ENCODE data around the gene MAP3K12.
"Not testable (repeated sequence)": the region's sequence is repeated elsewhere in the genome, so short reads cannot be mapped to it uniquely, and the experiment has no call there.

Gene MAP3K12

DNA sequence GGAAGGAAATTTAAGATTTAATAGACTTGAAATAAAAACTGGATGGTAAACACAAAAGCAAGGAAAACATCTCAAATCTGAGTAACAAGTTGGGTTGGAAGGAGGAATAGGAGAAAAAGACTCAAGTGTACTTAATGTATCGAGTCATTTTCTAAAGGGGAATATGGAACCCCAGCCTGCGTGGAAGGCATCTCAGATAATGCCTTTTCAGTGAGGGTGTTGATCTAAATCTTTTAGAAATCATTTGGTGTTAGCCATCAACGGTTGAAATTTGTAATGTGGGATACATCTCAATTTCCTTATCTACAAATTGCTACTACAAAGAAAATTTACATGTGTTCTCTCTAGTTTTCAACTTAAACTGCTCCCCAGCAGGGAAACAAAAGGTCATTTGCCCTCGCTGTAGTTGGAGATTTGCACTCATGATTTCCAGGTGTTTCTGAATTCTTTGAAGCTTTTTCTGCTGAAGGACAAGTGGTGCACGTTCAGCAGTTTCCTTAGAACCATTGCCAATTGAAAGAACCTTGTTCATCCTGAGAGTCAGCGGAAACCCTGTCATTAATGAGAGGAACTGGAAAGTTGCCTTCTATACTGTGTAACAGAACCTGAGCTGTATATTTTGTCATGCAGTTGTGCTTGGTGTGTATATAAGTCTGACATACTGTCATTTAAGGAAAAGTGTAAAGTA, 45.2 kb downstream of the MAP3K12 start:
- H3K36me3 ChIP-seq (ENCODE audit: control insufficient read depth in 2 of 2, insufficient read depth in 2 of 2, low read length in 2 of 2), result peaks cover 33 to 37% of the 10 kb centered on the region in 2 donors
- H3K9ac ChIP-seq (ENCODE audit: low read length in 2 of 2), result peak overlapping the region in 1 of 2 donors; percentile 85
- no peaks in the 10 kb centered on the region for H3K27me3 ChIP-seq (ENCODE audit: control insufficient read depth in 1 of 2, insufficient read depth in 2 of 2, low read length in 2 of 2)
- no peaks in the 10 kb centered on the region for H3K9me3 ChIP-seq (ENCODE audit: control insufficient read depth in 2 of 2, low read length in 2 of 2)
- peaks cover 21% of the 10 kb centered on the region for H3K4me1 ChIP-seq (ENCODE audit: control insufficient read depth, insufficient read depth, low read length)
- peak overlapping the region; percentile 40 to 88 for H3K4me3 ChIP-seq (ENCODE audit: low read length in 2 of 2)
- H3K27ac ChIP-seq (ENCODE audit: low read length), result no peak overlapping the region

DNA sequence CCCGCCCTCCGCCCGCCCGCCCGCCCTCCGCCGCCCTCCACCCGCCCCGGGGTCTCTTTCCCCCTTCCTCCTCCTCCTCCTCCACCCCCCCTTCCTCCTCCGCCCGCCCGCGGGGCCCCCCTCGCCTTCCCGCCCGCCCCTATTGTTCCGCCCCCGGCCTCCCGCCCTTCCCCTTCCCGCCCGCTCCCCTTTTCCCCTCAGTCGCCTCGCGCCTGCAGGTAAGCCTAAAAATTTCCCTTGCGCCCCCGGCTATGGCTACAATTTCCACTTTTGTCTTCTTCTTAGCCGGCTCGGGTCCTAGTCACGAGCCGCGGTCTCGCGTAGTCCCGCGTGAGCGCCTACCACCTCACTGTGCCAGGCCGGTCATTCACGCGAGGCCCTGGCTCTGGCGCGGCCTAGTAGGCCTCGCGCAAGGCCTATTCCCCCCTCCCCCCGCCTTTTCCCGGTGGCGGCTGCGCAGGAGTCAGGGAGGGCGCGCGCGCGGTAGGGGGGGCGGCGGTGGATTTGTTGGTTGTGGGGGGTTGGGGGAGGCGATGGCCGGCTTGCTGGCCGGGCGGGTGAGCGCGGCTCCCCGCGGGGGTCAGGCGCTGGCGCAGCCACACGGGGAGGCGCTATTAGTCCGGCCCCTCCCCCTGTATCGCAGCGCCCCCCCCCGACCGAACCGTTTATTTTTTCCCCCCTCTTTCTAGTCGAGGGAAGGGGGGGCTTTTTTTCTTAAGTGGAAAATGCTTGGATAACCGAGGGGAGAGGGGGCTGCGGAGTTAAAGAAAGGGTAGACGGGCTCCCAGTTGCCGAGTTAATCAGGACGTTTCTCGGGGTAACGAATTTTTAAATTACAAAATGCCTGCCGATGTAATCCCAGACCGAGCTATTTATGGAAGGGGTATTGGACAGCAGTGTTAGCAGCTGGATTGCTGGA, 46.8 kb downstream of the MAP3K12 start:
- Histone ChIP-seq H3K4me3 (ENCODE audit: low read length in 2 of 2) (peak overlapping the region; percentile 85 to 88), H3K9ac (ENCODE audit: low read length in 2 of 2) (peak overlapping the region; percentile 85 to 92), H3K4me1 (ENCODE audit: control insufficient read depth, insufficient read depth, low read length) (peaks cover 21% of the 10 kb centered on the region), H3K36me3 (ENCODE audit: control insufficient read depth in 2 of 2, insufficient read depth in 2 of 2, low read length in 2 of 2) (peaks cover 25 to 28% of the 10 kb centered on the region in 2 donors), H3K9me3 (ENCODE audit: control insufficient read depth in 2 of 2, low read length in 2 of 2) (no peaks in the 10 kb centered on the region), H3K27me3 (ENCODE audit: control insufficient read depth in 1 of 2, insufficient read depth in 2 of 2, low read length in 2 of 2) (no peaks in the 10 kb centered on the region), H3K27ac (ENCODE audit: low read length) (peak overlapping the region; percentile 92)

DNA sequence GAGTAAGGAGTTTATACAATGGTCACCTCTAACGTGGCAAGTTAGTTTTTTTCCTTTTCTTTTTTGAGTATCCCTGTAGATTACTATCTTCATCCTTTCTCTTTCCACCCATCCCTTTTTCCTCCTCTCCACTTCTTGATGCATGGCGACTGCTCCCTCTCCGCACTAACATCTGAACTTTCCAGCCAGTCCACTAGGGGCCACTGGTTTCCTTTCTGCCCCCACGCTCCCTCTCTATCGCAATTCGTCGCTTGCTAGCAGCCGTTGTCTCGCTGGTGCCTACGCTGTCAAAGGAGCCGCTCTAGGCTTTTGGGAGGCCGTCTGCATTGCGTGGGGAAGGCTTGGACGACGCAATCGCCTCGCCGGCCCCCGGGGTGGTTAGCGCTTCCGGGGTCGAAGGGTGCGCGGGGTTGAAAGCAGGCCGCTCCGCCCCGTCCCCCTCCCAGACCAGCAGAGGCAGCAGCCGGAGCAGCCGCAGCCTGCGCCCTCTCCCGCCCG, 47.5 kb downstream of the MAP3K12 start, which contains the start of gene PCBP2:
TSS of gene PCBP2 (plus strand) at position 442 of the 498 bp plus-strand sequence. CDS start 2,699 bp downstream, outside the sequence.
- Histone ChIP-seq H3K9me3 (ENCODE audit: control insufficient read depth in 2 of 2, low read length in 2 of 2) (no peaks in the 10 kb centered on the region), H3K27me3 (ENCODE audit: control insufficient read depth in 1 of 2, insufficient read depth in 2 of 2, low read length in 2 of 2) (no peaks in the 10 kb centered on the region), H3K4me1 (ENCODE audit: control insufficient read depth, insufficient read depth, low read length) (peaks cover 21% of the 10 kb centered on the region), H3K9ac (ENCODE audit: low read length in 2 of 2) (peak within 1 kb of the TSS; percentile 85 to 92), H3K4me3 (ENCODE audit: low read length in 2 of 2) (peak within 1 kb of the TSS; percentile 85 to 88), H3K36me3 (ENCODE audit: control insufficient read depth in 2 of 2, insufficient read depth in 2 of 2, low read length in 2 of 2) (peaks cover 19 to 23% of the 10 kb centered on the region in 2 donors), H3K27ac (ENCODE audit: low read length) (peak within 1 kb of the TSS; percentile 92)

DNA sequence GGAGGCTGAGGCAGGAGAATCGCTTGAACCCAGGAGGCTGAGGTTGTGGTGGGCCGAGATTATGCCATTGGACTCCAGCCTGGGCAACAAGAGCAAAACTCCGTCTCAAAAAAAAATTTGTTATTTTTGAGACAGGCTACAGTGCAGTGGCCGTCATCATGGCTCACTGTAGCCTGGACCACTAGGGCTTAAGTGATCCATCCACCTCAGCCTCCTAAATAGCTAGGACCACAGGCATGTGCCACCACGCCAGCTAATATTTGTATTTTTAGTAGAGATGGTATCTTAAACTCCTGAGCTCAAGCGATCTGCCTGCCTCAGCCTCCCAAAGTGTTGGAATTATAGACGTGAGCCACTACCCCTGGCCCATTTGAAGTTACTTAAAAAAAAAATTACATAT, 48.3 kb downstream of the MAP3K12 start:
- H3K36me3 ChIP-seq (ENCODE audit: control insufficient read depth in 2 of 2, insufficient read depth in 2 of 2, low read length in 2 of 2), result peaks cover 17 to 18% of the 10 kb centered on the region in 2 donors
- peaks cover 21% of the 10 kb centered on the region for H3K4me1 ChIP-seq (ENCODE audit: control insufficient read depth, insufficient read depth, low read length)
- H3K9me3 ChIP-seq (ENCODE audit: control insufficient read depth in 2 of 2, low read length in 2 of 2), result no peaks in the 10 kb centered on the region
- H3K27ac ChIP-seq (ENCODE audit: low read length), result no peak overlapping the region
- H3K9ac ChIP-seq (ENCODE audit: low read length in 2 of 2), result no peak overlapping the region
- H3K27me3 ChIP-seq (ENCODE audit: control insufficient read depth in 1 of 2, insufficient read depth in 2 of 2, low read length in 2 of 2), result no peaks in the 10 kb centered on the region
- no peak overlapping the region for H3K4me3 ChIP-seq (ENCODE audit: low read length in 2 of 2)

DNA sequence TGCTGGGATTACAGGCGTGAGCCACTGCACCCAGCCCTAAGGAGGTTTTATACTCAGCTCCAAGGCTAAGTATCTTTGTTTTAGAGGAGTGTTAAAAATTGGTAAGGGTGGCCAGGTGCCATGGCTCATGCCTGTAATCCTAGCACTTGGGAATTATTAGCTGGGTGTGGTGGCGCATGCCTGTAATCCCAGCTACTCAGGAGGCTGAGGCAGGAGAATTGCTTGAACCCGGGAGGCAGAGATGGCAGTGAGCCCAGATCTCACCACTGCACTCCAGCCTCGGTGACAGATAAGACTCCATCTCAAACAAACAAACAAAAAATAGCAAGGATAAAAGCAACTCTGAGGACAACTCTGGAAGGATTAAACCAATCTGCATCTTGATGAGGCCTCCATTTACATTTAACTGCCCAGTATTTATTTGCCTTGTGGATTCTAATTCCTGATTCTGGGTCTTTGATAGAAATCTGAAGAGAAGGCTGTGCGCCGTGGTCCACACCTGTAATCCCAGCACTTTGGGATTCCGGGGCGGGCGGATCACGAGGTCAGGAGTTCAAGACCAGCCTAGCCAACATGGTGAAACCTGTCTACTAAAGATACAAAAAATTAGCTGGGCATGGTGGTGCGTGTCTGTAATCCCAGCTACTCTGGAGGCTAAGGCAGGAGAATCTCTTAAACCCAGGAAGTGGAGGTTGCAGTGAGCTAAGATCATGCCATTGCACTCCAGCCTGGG, 54.5 kb downstream of the MAP3K12 start:
- not testable (repeated sequence) for H3K36me3 ChIP-seq (ENCODE audit: control insufficient read depth in 2 of 2, insufficient read depth in 2 of 2, low read length in 2 of 2); H3K9me3 ChIP-seq (ENCODE audit: control insufficient read depth in 2 of 2, low read length in 2 of 2); H3K9ac ChIP-seq (ENCODE audit: low read length in 2 of 2); H3K27ac ChIP-seq (ENCODE audit: low read length); H3K27me3 ChIP-seq (ENCODE audit: control insufficient read depth in 1 of 2, insufficient read depth in 2 of 2, low read length in 2 of 2); H3K4me3 ChIP-seq (ENCODE audit: low read length in 2 of 2)
- H3K4me1 ChIP-seq (ENCODE audit: control insufficient read depth, insufficient read depth, low read length), result peaks cover 16% of the 10 kb centered on the region

DNA sequence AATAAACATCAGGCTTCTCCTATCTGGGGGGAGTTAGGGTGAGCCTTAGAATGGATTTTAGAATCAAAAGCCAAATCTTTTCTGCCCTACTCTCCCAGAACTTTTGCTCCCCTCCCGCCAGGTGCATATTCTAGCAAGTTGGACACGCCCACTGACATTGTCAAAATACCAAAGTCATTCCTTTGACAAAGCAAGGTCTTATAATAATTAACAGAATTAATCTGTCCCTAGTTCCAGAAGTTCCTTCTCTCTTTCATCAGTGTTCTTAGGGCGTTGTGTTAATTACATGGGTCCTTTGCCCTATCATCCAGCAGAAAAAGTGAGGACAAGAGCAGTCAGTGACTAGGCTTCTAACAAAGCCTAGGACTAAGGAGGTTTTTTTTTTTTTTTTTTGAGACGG, 55.3 kb downstream of the MAP3K12 start:
- Histone ChIP-seq H3K4me1 (ENCODE audit: control insufficient read depth, insufficient read depth, low read length) (peaks cover 16% of the 10 kb centered on the region), H3K36me3 (ENCODE audit: control insufficient read depth in 2 of 2, insufficient read depth in 2 of 2, low read length in 2 of 2) (peaks cover 5 to 7% of the 10 kb centered on the region in 2 donors), H3K27me3 (ENCODE audit: control insufficient read depth in 1 of 2, insufficient read depth in 2 of 2, low read length in 2 of 2) (no peaks in the 10 kb centered on the region), H3K4me3 (ENCODE audit: low read length in 2 of 2) (no peak overlapping the region), H3K9ac (ENCODE audit: low read length in 2 of 2) (no peak overlapping the region), H3K27ac (ENCODE audit: low read length) (no peak overlapping the region), H3K9me3 (ENCODE audit: control insufficient read depth in 2 of 2, low read length in 2 of 2) (no peaks in the 10 kb centered on the region)

DNA sequence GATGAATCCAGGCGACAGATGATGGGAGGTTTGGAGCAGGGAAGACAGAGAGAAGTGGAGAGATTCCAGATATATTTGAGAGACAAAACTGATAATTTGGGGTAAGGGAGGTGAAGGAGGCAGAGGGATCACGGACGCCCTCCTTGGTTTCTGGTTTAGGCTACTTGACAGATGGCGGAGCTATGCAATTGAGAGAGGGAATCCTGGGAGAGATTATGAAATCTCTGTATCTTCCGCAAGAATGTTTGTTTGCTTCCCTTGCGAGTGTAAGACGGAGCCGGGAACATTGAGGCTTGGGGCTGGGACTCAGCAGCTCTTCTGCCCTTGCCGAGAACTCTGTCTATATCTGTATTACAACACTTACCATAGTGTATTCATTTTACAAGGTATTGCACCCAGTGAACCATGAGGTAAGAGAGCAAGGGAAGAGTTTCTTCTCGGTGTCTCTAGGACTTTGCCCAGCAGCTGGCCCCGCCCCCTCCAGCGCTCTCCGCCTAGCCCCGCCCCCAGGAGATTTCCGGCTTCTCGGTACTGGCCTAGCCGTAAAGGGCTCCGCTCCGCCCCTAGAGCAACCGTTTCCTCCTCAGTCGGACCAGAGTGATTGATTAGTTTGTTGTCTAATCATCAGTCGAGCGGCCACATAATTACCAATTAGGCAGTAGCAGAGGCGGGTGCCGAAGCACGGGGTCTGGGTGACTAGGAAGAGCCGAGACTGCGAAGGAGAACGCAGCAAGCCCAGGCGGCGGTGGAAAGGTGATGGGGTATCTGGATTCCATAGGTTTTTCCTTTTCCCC, 58.0 kb downstream of the MAP3K12 start, which contains the start of gene PRR13:
TSS of gene PRR13 (plus strand) at position 695 of the 794 bp plus-strand sequence. CDS start 981 bp downstream, outside the sequence.
- Histone ChIP-seq H3K36me3 (ENCODE audit: control insufficient read depth in 2 of 2, insufficient read depth in 2 of 2, low read length in 2 of 2) (peaks cover 4 to 5% of the 10 kb centered on the region in 2 donors), H3K27me3 (ENCODE audit: control insufficient read depth in 1 of 2, insufficient read depth in 2 of 2, low read length in 2 of 2) (no peaks in the 10 kb centered on the region), H3K9me3 (ENCODE audit: control insufficient read depth in 2 of 2, low read length in 2 of 2) (no peaks in the 10 kb centered on the region), H3K27ac (ENCODE audit: low read length) (peak within 1 kb of the TSS; percentile 91), H3K9ac (ENCODE audit: low read length in 2 of 2) (peak within 1 kb of the TSS; percentile 93 to 97), H3K4me1 (ENCODE audit: control insufficient read depth, insufficient read depth, low read length) (peaks cover 16% of the 10 kb centered on the region), H3K4me3 (ENCODE audit: low read length in 2 of 2) (peak within 1 kb of the TSS; percentile 80 to 91)

DNA sequence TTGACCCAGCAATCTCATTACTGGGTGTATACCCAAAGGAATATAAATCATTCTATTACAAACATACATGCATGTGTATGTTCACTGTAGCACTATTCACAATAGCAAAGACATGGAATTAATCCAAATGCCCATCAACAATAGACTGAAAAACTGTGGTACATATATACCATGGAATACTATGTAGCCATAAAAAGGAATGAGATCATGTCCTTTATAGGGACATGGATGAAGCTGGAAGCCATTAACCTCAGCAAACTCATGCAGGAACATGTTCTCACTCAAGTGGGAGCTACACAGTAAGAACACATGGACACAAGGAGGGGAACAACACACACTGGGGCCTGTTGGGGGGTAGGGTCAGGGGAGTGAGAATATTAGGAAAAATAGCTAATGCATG, 59.7 kb downstream of the MAP3K12 start:
- not testable (repeated sequence) for H3K27me3 ChIP-seq (ENCODE audit: control insufficient read depth in 1 of 2, insufficient read depth in 2 of 2, low read length in 2 of 2); H3K9me3 ChIP-seq (ENCODE audit: control insufficient read depth in 2 of 2, low read length in 2 of 2); H3K9ac ChIP-seq (ENCODE audit: low read length in 2 of 2); H3K4me3 ChIP-seq (ENCODE audit: low read length in 2 of 2); H3K36me3 ChIP-seq (ENCODE audit: control insufficient read depth in 2 of 2, insufficient read depth in 2 of 2, low read length in 2 of 2); H3K27ac ChIP-seq (ENCODE audit: low read length)
- peaks cover 16% of the 10 kb centered on the region for H3K4me1 ChIP-seq (ENCODE audit: control insufficient read depth, insufficient read depth, low read length)

DNA sequence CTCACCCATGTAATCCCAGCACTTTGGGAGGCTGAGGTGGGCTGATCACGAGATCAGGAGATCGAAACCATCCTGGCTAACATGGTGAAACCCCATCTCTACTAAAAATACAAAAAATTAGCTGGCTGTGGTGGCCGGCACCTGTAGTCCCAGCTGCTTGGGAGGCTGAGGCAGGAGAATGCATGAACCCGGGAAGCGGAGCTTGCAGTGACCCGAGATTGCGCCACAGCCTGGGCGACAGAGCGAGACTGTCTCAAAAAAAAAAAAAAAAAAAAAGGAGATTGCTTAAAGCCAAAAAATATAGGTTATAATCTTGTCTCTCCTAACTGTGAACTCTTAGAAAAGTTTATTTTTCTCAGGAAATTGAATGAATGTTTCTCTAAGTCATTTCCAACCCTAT, 63.9 kb downstream of the MAP3K12 start:
- H3K27me3 ChIP-seq (ENCODE audit: control insufficient read depth in 1 of 2, insufficient read depth in 2 of 2, low read length in 2 of 2); H3K9me3 ChIP-seq (ENCODE audit: control insufficient read depth in 2 of 2, low read length in 2 of 2); H3K4me3 ChIP-seq (ENCODE audit: low read length in 2 of 2); H3K36me3 ChIP-seq (ENCODE audit: control insufficient read depth in 2 of 2, insufficient read depth in 2 of 2, low read length in 2 of 2); H3K9ac ChIP-seq (ENCODE audit: low read length in 2 of 2); H3K27ac ChIP-seq (ENCODE audit: low read length); H3K4me1 ChIP-seq (ENCODE audit: control insufficient read depth, insufficient read depth, low read length): not testable (repeated sequence)

Measured in stomach smooth muscle (tissue), 2 donors.